CD14-positive monocyte (primary cell): ENCODE results near the gene CMSS1. TPM values are rescaled to one million over a fixed set of nuclear protein-coding genes. Genes with fewer than 3 reads are reported as not detected.

Experiments
- DNase-seq, 3 donors: peaks; one replicate each; pipeline ENCODE4 v3.0.0-alpha.2; 2011 to 2022
- H2AFZ ChIP-seq: 2 replicates; pipeline ENCODE4 v1.6.0; 2012; ENCODE audit warnings: mild to moderate bottlenecking, low read depth, low read length, inconsistent platforms; ENCODE audit not compliant: insufficient read depth, poor library complexity, severe bottlenecking
- H3K27ac ChIP-seq, 2 donors: 1 replicate in 1 of 2; 2 replicates in 1 of 2; pipeline ENCODE4 v1.5.1; 2012 to 2013; ENCODE audit warnings: low read length in 2 of 2, control low read depth in 1 of 2, inconsistent platforms in 1 of 2, low read depth in 1 of 2, mild to moderate bottlenecking in 1 of 2
- H3K27me3 ChIP-seq, 2 donors: one replicate each; pipeline versions ENCODE4 v1.6.0 to v1.6.1; 2011 to 2013; ENCODE audit warnings: low read length in 2 of 2; ENCODE audit not compliant: control insufficient read depth in 2 of 2, insufficient read depth in 2 of 2
- H3K36me3 ChIP-seq, 2 donors: replicated peaks in 1 of 2; 1 replicate in 1 of 2; 2 replicates in 1 of 2; pipeline versions ENCODE4 v1.5.1 to v1.6.1; 2012 to 2013; ENCODE audit warnings: low read length in 2 of 2, control low read depth in 1 of 2, inconsistent platforms in 1 of 2, mild to moderate bottlenecking in 1 of 2; ENCODE audit not compliant: insufficient read depth in 2 of 2, control insufficient read depth in 1 of 2
- H3K4me1 ChIP-seq, 2 donors: 1 replicate in 1 of 2; 2 replicates in 1 of 2; pipeline versions ENCODE4 v1.5.1 to v1.6.1; 2012 to 2013; ENCODE audit warnings: low read length in 2 of 2, control low read depth in 1 of 2, inconsistent platforms in 1 of 2, mild to moderate bottlenecking in 1 of 2, moderate library complexity in 1 of 2; ENCODE audit not compliant: insufficient read depth in 2 of 2, control insufficient read depth in 1 of 2
- H3K4me2 ChIP-seq: replicated peaks from 2 replicates; pipeline ENCODE3; 2012; ENCODE audit warnings: low read length, moderate library complexity, mild to moderate bottlenecking; ENCODE audit not compliant: poor library complexity, severe bottlenecking; ENCODE audit errors: extremely low read depth
- H3K4me3 ChIP-seq, 3 experiments: fragments of 200-600 bp in 1 of 3; sonication (generic) in 1 of 3; replicated peaks in 1 of 3; 1 replicate in 2 of 3; 2 replicates in 1 of 3; pipeline ENCODE4 v1.5.1; 2011 to 2013; ENCODE audit warnings: low read length in 3 of 3, mild to moderate bottlenecking in 3 of 3, control low read depth in 2 of 3, low read depth in 2 of 3, inconsistent platforms in 1 of 3, moderate library complexity in 1 of 3
- H3K79me2 ChIP-seq: 2 replicates; pipeline ENCODE4 v1.6.0; 2012; ENCODE audit warnings: mild to moderate bottlenecking, control low read depth, inconsistent platforms, low read length, moderate library complexity; ENCODE audit not compliant: insufficient read depth
- H3K9ac ChIP-seq: 2 replicates; pipeline ENCODE4 v1.6.0; 2017; ENCODE audit warnings: low read length, mild to moderate bottlenecking; ENCODE audit not compliant: insufficient read depth, poor library complexity, severe bottlenecking
- H3K9me3 ChIP-seq, 2 donors: replicated peaks in 1 of 2; 1 replicate in 1 of 2; 2 replicates in 1 of 2; pipeline versions ENCODE4 v1.5.1 to v1.6.1; 2012 to 2013; ENCODE audit warnings: low read length in 2 of 2, control low read depth in 1 of 2; ENCODE audit not compliant: control insufficient read depth in 1 of 2, insufficient read depth in 1 of 2
- H4K20me1 ChIP-seq: 2 replicates; pipeline ENCODE4 v1.6.0; 2012; ENCODE audit warnings: mild to moderate bottlenecking, low read length, control low read depth, moderate library complexity; ENCODE audit not compliant: insufficient read depth
- H3K27ac Mint-ChIP-seq, 7 donors: one replicate each; pipeline ENCODE4 v1.8.0; 2020; ENCODE audit warnings: mild to moderate bottlenecking in 7 of 7, mixed read lengths in 7 of 7, moderate library complexity in 6 of 7, inconsistent platforms in 2 of 7
- H3K27me3 Mint-ChIP-seq, 3 donors: one replicate each; pipeline ENCODE4 v1.8.0; 2021 to 2022; ENCODE audit warnings: low read depth in 3 of 3, mild to moderate bottlenecking in 3 of 3, mixed read lengths in 3 of 3, moderate library complexity in 3 of 3, inconsistent platforms in 1 of 3
- H3K36me3 Mint-ChIP-seq, 2 donors: one replicate each; pipeline ENCODE4 v1.8.0; 2020; ENCODE audit warnings: mixed read lengths in 2 of 2, inconsistent platforms in 1 of 2, mild to moderate bottlenecking in 1 of 2
- H3K4me1 Mint-ChIP-seq: one replicate; pipeline ENCODE4 v1.8.0; 2020; ENCODE audit warnings: mild to moderate bottlenecking, mixed read lengths
- H3K4me3 Mint-ChIP-seq, 2 donors: one replicate each; pipeline ENCODE4 v1.8.0; 2020; ENCODE audit warnings: mild to moderate bottlenecking in 2 of 2, mixed read lengths in 2 of 2, moderate library complexity in 1 of 2
- H3K9me3 Mint-ChIP-seq, 7 donors: one replicate each; pipeline ENCODE4 v1.8.0; 2020 to 2022; ENCODE audit warnings: mixed read lengths in 7 of 7, mild to moderate bottlenecking in 6 of 7, moderate library complexity in 6 of 7, inconsistent platforms in 2 of 7
- WGBS: methylation state at CpG from one replicate; pipeline ENCODE4 v1.1.5; 2013; ENCODE audit warnings: missing lambda C conversion rate; ENCODE audit not compliant: insufficient coverage; 5-methylcytosine and 5-hydroxymethylcytosine counted together
- intact Hi-C, 2 donors: fragments of 100-400 bp; cut with micrococcal nuclease; formaldehyde crosslinking; loops; one replicate each; pipeline versions ENCODE4 v1.15.0 to v1.15.1; 2023
- polyA plus RNA-seq, 3 donors: library from polyadenylated mRNA; depleted of rRNA in 1 of 3; unstranded in 2 of 3; stranded (reverse) in 1 of 3; fragments of 300-500 nt in 2 of 3; fragments of >200 nt in 1 of 3; fragmentation: Illumina TruSeq in 2 of 3; gene quantifications; 1 replicate in 2 of 3; 2 replicates in 1 of 3; pipeline ENCODE4 v1.2.3, GENCODE V29; 2012 to 2021
- TF ChIP-seq, protein P1 (sequence below): fragments of 200-600 bp; IDR thresholded peaks from one replicate; pipeline ENCODE4 v1.8.0; 2022; ENCODE audit warnings: antibody characterized with exemption, mild to moderate bottlenecking

Gene CMSS1
- polyA plus RNA-seq, 3 donors = 1.1 to 3.6 (median 2.2) TPM

DNA sequence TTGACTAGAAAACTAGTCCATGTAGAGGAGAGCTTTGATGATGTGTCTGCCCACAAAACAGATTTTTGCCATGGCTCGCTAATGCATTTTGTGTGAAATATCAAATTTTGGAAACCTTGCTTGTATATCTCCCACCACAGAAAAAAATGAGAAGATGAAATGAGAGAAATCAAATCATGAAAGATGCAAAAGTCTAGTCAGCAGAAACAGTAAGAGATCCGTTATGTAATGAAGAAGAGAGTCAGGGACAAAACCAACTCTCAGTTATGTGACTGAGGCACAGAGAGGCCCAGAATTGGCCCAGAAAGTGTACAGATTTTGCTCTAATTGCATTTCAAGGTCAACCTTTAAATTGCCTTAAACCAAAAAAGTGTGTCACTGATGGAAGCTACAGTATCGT, 189.7 kb downstream of the CMSS1 start:
- intact Hi-C loops = no loop called here
- WGBS = 88% methylated on average over 1 of the region's 3 CpGs
- Histone ChIP-seq H3K4me2 (no peak overlapping the region), H3K79me2 (no peaks in the 10 kb centered on the region), H3K4me3 (no peak overlapping the region), H3K9me3 (no peaks in the 10 kb centered on the region), H3K27ac (no peak overlapping the region), H3K27me3 (no peaks in the 10 kb centered on the region), H3K4me1 (no peaks in the 10 kb centered on the region), H3K9ac (no peak overlapping the region), H3K36me3 (no peaks in the 10 kb centered on the region), H2AFZ (no peak overlapping the region), H4K20me1 (no peaks in the 10 kb centered on the region)
- Mint-ChIP-seq H3K36me3 (no peaks in the 10 kb centered on the region), H3K4me3 (no peak overlapping the region), H3K4me1 (no peaks in the 10 kb centered on the region), H3K27ac (no peak overlapping the region), H3K9me3 (no peaks in the 10 kb centered on the region), H3K27me3 (no peaks in the 10 kb centered on the region)
- DNase-seq = no peak
- TF ChIP-seq, protein P1, sequence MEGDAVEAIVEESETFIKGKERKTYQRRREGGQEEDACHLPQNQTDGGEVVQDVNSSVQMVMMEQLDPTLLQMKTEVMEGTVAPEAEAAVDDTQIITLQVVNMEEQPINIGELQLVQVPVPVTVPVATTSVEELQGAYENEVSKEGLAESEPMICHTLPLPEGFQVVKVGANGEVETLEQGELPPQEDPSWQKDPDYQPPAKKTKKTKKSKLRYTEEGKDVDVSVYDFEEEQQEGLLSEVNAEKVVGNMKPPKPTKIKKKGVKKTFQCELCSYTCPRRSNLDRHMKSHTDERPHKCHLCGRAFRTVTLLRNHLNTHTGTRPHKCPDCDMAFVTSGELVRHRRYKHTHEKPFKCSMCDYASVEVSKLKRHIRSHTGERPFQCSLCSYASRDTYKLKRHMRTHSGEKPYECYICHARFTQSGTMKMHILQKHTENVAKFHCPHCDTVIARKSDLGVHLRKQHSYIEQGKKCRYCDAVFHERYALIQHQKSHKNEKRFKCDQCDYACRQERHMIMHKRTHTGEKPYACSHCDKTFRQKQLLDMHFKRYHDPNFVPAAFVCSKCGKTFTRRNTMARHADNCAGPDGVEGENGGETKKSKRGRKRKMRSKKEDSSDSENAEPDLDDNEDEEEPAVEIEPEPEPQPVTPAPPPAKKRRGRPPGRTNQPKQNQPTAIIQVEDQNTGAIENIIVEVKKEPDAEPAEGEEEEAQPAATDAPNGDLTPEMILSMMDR = no peak

DNA sequence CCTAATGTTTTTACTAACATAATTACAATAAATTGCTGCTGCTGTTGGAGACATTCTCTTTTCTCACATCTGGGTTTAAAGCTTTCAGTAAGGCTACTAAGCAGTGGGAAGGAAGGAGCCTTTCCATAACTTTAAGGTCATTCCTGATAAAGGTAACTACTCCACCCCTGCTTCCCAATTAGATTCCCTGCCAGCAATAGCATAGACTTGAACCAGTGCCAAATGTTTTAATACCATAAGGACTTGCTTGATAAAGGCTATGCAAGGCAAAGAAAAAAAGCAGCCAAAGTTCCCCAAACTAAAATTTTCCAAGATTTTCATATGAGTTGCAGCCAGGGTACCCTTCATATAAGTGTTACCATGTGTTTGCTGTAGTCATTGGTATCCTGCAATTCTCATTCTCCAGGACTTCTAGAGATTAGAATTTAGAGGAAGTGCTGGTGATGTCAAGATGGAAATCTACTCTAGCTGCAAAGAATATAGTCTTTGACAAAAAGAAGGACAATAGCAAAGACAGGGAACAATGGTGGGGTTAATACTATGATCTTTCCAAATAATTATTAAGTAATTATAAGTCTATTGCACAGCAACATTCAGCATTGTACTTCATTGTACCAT, 190.5 kb downstream of the CMSS1 start:
- intact Hi-C loops = no loop called here
- DNase-seq = no peak
- no peak overlapping the region for H3K4me3 ChIP-seq
- H3K79me2 ChIP-seq = no peaks in the 10 kb centered on the region
- H3K9ac ChIP-seq = no peak overlapping the region
- no peaks in the 10 kb centered on the region for H3K27me3 ChIP-seq
- H2AFZ ChIP-seq = no peak overlapping the region
- no peaks in the 10 kb centered on the region for H4K20me1 ChIP-seq
- TF ChIP-seq, protein P1 = no peak
- H3K9me3 Mint-ChIP-seq = no peaks in the 10 kb centered on the region
- no peak overlapping the region for H3K4me2 ChIP-seq
- H3K4me1 Mint-ChIP-seq = no peaks in the 10 kb centered on the region
- no peaks in the 10 kb centered on the region for H3K4me1 ChIP-seq
- no peak overlapping the region for H3K27ac Mint-ChIP-seq
- H3K27ac ChIP-seq = no peak overlapping the region
- no peaks in the 10 kb centered on the region for H3K27me3 Mint-ChIP-seq
- H3K9me3 ChIP-seq = no peaks in the 10 kb centered on the region
- no peak overlapping the region for H3K4me3 Mint-ChIP-seq
- H3K36me3 ChIP-seq = no peaks in the 10 kb centered on the region
- H3K36me3 Mint-ChIP-seq = no peaks in the 10 kb centered on the region
